GM21619 (cell line): ENCODE results near the gene MCU.

Experiments used
- ATAC-seq: cut with Tn5 transposase; IDR thresholded peaks from one replicate; pipeline ENCODE4 v1.9.1; 2021; ENCODE audit not compliant: unreplicated experiment

The MCU gene

GRCh38 chr10:72831696-72832409, 139.9 kb downstream of the MCU start:
- ATAC-seq: no peak

GRCh38 chr10:72832701-72833100, 140.8 kb downstream of the MCU start:
- no peak for ATAC-seq

DNA sequence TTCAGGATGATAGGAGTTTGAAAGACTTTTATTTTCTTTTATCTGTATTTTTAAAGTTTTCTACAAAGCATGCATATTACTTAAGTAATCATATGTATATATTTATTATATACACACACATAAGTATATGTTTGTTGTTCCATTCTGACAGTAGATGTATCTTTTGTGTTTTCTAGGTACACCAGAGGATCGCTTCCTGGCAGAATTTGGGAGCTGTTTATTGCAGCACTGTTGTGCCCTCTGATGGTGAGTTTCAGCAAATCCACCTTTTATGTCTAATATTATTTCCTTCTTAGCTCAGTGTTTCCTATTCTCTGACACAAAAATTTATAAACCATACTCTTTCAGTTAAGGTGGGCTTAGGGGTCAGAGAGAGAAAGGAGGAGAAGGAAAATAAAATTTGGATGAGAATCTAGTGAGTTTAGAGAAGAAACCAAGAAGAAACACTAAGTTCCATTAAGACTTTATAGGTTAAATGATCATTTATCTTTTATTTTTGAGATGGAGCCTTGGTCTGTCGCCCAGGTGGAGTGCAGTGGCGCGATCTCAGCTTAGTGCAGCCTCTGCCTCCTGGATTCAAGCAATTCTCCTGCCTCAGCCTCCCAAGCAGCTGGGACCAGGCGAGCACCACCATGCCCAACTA, 142.4 kb downstream of the MCU start:
- no peak for ATAC-seq

GRCh38 chr10:72840319-72840718, 148.4 kb downstream of the MCU start:
- ATAC-seq: no peak

DNA sequence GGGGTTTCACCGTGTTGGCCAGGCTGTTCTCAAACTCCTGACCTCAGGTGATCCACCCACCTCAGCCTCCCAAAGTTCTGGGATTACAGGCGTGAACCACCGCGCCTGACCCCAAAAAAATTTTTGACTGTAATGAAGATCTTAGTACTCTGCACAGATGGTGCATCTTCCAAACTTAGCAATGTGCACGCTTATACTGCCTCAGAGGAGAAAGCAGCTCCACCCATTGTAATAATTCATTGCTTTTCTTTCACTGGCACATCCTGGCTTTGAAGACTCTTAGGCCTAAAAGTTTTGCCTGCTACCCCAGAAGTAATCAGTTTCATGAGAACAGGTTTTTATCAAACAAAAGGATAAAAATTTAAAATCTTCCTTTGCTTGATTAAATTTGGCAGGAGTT, 149.5 kb downstream of the MCU start:
- ATAC-seq: no peak

DNA sequence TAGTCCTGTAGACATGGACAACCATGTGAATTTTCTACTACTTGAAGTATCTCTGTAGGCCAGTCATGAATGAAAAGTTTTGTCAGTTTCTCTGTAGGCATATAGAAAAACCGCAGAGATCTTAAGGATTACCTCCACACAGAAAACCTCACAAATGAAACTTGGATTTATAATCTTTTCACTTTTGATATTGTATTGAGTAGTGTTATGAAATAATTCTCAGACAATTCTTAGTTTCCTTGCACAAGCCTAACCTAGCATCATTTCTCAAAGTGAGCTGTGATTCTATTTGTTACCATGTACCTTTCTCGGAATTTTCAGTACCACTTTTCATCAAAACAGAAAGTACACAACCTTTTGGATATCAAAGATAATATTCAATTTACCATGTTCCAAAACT, 150.2 kb downstream of the MCU start:
- ATAC-seq: no peak

- no peak for ATAC-seq
Observed at GRCh38 chr10:72846238-72846637, 154.3 kb downstream of the MCU start.

GRCh38 chr10:72847681-72848080, 155.7 kb downstream of the MCU start:
- ATAC-seq: no peak

- ATAC-seq: no peak
Observed at GRCh38 chr10:72850861-72851260, 158.9 kb downstream of the MCU start.

DNA sequence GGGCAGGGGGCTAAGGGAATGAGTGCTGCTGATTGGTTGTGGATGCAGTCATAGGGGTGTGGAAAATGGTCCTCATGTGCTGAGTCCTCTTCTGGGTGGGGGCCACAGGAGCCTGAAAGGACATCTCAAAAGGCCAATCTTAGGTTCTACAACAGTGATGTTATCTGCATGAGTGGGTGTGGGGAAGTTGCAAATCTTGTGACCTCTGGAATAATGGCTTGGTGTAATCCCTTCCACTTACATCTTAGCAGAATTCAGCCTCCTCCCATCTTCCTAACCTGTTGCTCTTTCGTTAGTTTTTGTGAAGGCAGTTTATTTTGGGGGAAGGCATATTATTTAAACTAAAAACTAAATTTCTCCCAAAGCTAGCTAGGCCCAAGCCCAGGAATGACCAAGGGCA, 159.6 kb downstream of the MCU start:
- no peak for ATAC-seq

GRCh38 chr10:72852508-72852907, 160.6 kb downstream of the MCU start:
- no peak for ATAC-seq

DNA sequence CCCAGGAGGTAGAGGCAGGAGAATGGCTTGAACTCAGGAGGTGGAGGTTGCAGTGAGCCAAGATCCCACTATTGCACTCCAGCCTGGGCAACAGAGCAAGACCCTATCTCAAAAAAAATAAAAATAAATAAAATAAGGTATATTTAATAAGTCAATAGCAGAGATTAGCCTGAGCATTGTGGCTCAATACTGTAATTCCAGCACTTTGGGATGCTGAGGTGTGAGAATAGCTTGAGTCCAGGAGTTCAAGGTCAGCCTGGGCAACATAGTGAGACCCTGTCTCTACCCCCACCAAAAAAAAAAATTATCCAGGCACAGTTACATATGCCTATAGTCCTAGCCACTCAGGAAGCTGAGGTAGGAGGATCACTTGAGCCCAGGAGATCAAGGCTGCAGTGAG, 163.2 kb downstream of the MCU start:
- no peak for ATAC-seq

- ATAC-seq: no peak
Observed at GRCh38 chr10:72855790-72856189, 163.8 kb downstream of the MCU start.

- no peak for ATAC-seq
Observed at GRCh38 chr10:72858067-72858466, 166.1 kb downstream of the MCU start.

DNA sequence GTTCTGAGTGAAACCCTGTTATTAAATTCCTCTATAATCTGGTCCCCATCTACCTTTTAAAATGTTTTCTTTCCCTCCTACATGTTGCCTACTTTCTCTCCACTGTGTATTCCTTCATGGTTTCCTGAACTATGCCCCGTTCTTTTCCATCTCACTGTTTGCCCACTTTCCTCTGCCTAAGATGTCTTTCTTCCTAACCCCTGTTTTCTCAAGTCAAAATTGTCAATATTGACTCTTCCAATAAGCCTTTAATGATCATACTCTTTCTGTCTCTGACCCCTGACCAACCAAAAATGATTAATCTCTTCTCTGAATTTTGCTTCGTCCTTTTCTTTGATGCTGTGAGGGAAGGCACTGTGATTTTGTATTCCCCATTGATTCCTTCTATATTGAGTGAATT, 171.0 kb downstream of the MCU start:
- ATAC-seq: no peak

- ATAC-seq: no peak
Observed at GRCh38 chr10:72875250-72876055, 183.5 kb downstream of the MCU start.

GRCh38 chr10:72879245-72879644, 187.3 kb downstream of the MCU start:
- ATAC-seq: no peak

DNA sequence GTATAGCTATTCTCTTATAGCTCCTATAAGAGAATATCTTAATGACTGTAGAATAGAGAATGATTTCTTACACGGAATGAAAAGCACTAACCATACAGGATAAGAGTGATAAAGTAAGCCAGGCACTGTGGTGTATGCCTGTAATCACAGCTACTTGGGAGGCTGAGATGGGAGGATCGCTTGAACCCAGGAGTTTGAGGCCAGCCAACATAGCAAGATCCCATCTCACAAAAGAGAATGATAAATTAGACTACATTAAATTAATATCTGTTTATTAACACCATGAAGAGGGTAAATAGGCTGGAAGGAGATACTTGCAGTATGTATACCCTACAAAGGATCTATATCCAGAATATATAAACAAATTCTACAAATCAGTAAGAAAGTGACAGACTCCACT, 189.3 kb downstream of the MCU start:
- ATAC-seq: no peak

- no peak for ATAC-seq
Observed at GRCh38 chr10:72883861-72884260, 191.9 kb downstream of the MCU start.

DNA sequence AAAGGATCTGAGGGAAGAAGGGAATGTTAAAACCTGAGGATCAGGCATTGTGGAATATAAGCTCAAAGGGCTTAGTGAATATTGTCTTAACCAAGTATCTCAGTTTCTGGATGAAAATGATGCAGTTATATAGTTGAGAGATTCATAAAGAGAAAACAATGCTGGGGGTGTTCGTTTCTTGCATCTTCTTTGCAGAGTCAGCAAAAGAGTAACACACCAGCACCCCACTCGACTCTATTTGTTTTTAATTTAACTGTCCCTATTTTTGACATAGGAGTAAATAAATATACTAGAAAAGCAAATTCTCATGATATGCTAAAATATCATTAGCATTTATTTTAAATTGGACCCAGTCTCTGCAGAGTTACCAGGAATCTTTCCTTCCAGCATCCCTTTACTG, 194.0 kb downstream of the MCU start:
- ATAC-seq: no peak

- no peak for ATAC-seq
Observed at GRCh38 chr10:72886621-72887020, 194.7 kb downstream of the MCU start.

DNA sequence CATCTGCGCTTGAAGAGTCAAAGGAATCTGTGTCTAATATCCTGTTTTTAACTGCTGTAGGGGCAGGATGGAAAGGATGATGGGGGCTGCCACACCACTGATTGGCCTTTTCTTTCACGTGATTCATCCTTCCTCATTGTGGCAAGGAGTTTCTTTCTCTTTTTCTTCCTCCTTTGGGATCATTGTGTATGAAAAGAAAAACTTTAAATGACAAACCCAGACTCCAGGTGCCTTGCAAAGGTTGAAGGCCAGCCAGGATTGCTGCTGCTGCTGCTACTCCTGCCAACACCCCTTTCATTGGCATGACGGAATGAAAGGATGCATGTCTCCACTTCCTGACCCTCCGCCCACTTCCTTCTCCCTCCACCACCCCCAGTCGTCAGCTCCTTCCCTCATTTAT, 195.1 kb downstream of the MCU start:
- ATAC-seq: no peak
